Bronchial epithelial cell (primary cell): ENCODE results near the gene DCC. TPM values are rescaled to one million over a fixed set of nuclear protein-coding genes. Genes with fewer than 3 reads are reported as not detected.

Source experiments
- DNase-seq: peaks from one replicate; pipeline ENCODE4 v3.0.0-alpha.2; 2010; ENCODE audit warnings: low read depth
- FAIRE-seq: peaks from 2 replicates; lab custom pipeline; 2011; peaks lifted over from hg19 to GRCh38; lab: Jason Lieb, UNC
- H3K27me3 ChIP-seq: 2 replicates; pipeline ENCODE4 v1.5.1; 2011; ENCODE audit warnings: low read length; ENCODE audit not compliant: control insufficient read depth, insufficient read depth
- H3K36me3 ChIP-seq: 2 replicates; pipeline ENCODE4 v1.5.1; 2011; ENCODE audit warnings: low read length; ENCODE audit not compliant: control insufficient read depth, insufficient read depth
- H3K4me3 ChIP-seq: 2 replicates; pipeline ENCODE4 v1.5.1; 2011; ENCODE audit warnings: mild to moderate bottlenecking, low read depth, low read length, control low read depth
- CTCF ChIP-seq: IDR thresholded peaks from 2 replicates; pipeline ENCODE4 v1.5.1; 2011; ENCODE audit warnings: mild to moderate bottlenecking, moderate library complexity, low read length, control low read depth, inconsistent platforms; ENCODE audit not compliant: insufficient read depth, severe bottlenecking
- total RNA-seq: library from RNA; depleted of rRNA; stranded (reverse); fragments of >200 nt; gene quantifications from 2 replicates; pipeline ENCODE4 v1.2.1, GENCODE V29; 2014

Gene DCC
- total RNA-seq, 1 donor from 2014 or later, result not detected

- DNase-seq, result no peak
- Histone ChIP-seq H3K4me3 (no peak overlapping the region), H3K27me3 (no peaks in the 10 kb centered on the region), H3K36me3 (no peaks in the 10 kb centered on the region)
- FAIRE-seq, result no peak
- TF ChIP-seq CTCF, result no peak
Measured at GRCh38 chr18:52510139-52510538, 170.1 kb downstream of the DCC start.

- Histone ChIP-seq H3K36me3 (no peaks in the 10 kb centered on the region), H3K27me3 (no peaks in the 10 kb centered on the region), H3K4me3 (no peak overlapping the region)
- TF ChIP-seq CTCF, result no peak
- no peak for FAIRE-seq
- no peak for DNase-seq
Measured at GRCh38 chr18:52518086-52518485, 178.1 kb downstream of the DCC start.

- no peak for TF ChIP-seq CTCF
Measured at GRCh38 chr18:52519021-52519420, 179.0 kb downstream of the DCC start.

GRCh38 chr18:52523566-52523965, 183.6 kb downstream of the DCC start:
- DNase-seq (no peak), FAIRE-seq (no peak)
- no peak for TF ChIP-seq CTCF
- Histone ChIP-seq H3K27me3 (no peaks in the 10 kb centered on the region), H3K4me3 (no peak overlapping the region), H3K36me3 (no peaks in the 10 kb centered on the region)

More at GRCh38 chr18:52519021-52519420, 179.0 kb downstream of the DCC start:
- no peaks in the 10 kb centered on the region for H3K36me3 ChIP-seq
- H3K27me3 ChIP-seq, result no peaks in the 10 kb centered on the region
- DNase-seq (no peak), FAIRE-seq (no peak)
- no peak overlapping the region for H3K4me3 ChIP-seq

- Histone ChIP-seq H3K27me3 (no peaks in the 10 kb centered on the region), H3K4me3 (no peak overlapping the region), H3K36me3 (no peaks in the 10 kb centered on the region)
- DNase-seq (no peak), FAIRE-seq (no peak)
- TF ChIP-seq CTCF, result no peak
Measured at GRCh38 chr18:52531836-52532235, 191.8 kb downstream of the DCC start.

GRCh38 chr18:52536039-52536438, 196.0 kb downstream of the DCC start:
- Histone ChIP-seq H3K4me3 (no peak overlapping the region), H3K27me3 (no peaks in the 10 kb centered on the region), H3K36me3 (no peaks in the 10 kb centered on the region)
- TF ChIP-seq CTCF, result no peak
- DNase-seq, result no peak
- no peak for FAIRE-seq
